Thoracic aorta endothelial cell (primary cell): Measurements from ENCODE around the gene TMCO5A. TPM values are rescaled to one million over a fixed set of nuclear protein-coding genes. Genes with fewer than 3 reads are reported as not detected.

Experiments
- total RNA-seq: library from RNA; depleted of rRNA; stranded (reverse); fragments of >200 nt; gene quantifications from 2 replicates; pipeline ENCODE4 v1.2.3, GENCODE V29; 2012

The TMCO5A gene
- not detected in 2 replicates for total RNA-seq

DNA sequence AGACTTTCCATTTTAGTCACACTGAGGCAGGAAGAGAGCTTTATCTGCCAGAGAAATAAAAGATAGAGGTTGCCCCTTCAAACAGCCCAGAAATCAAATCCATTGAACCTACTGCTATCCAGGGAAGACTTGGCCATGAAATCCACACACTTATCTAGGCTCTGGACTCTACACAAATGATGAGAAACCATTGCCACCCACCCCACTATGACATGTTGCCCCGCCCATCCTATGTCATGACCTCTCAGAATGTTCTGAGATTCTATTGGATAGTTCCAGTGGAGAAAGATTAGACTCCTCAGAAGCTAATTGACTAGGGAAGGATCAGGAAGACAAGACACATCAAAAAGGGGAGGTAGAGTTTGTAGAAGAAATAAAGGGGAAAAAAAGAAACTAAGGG lies at the start of gene TMCO5A:
TSS of gene TMCO5A (plus strand) at position 301 of the 400 bp plus-strand sequence. CDS start 1,684 bp downstream, outside the sequence.

